A673 (cell line): Measurements from ENCODE around the gene ADARB2.

Experiments used
- EZH2 ChIP-seq: fragments of 200-600 bp; sonication (generic); IDR thresholded peaks from 2 replicates; pipeline ENCODE4 v1.6.1; 2017; ENCODE audit warnings: borderline replicate concordance, low read depth, mild to moderate bottlenecking, mixed read lengths, antibody characterized with exemption, low read length; ENCODE audit not compliant: poor library complexity, severe bottlenecking
- TF ChIP-seq, protein P1 (sequence below): fragments of 300-800, 200-600 bp; sonication (generic); conservative IDR thresholded peaks from 2 replicates; pipeline ENCODE4 v1.5.1; 2017; ENCODE audit warnings: low read depth, mild to moderate bottlenecking, antibody characterized with exemption, low read length, moderate library complexity, mixed read lengths

DNA sequence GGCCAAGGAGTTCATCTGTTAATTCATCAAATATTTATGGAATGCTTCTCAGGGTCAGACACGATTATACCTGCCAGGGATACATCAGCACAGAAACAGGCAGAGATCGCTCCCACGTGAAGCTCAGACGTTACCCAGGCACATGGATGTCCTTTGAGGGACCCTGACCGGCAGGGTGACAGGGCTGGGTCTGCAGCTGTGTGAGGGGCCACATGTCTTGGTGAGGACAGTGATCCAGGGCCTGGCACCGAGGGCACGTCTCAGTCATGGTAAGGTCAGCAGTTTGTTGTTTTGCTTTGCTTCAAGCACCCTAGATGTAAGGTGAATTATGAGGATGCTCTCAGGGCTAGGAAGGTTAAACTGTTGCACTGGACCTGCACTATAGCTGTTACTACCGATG lies 453.2 kb downstream of the ADARB2 start:
- no peak for TF ChIP-seq EZH2
- TF ChIP-seq, protein P1, sequence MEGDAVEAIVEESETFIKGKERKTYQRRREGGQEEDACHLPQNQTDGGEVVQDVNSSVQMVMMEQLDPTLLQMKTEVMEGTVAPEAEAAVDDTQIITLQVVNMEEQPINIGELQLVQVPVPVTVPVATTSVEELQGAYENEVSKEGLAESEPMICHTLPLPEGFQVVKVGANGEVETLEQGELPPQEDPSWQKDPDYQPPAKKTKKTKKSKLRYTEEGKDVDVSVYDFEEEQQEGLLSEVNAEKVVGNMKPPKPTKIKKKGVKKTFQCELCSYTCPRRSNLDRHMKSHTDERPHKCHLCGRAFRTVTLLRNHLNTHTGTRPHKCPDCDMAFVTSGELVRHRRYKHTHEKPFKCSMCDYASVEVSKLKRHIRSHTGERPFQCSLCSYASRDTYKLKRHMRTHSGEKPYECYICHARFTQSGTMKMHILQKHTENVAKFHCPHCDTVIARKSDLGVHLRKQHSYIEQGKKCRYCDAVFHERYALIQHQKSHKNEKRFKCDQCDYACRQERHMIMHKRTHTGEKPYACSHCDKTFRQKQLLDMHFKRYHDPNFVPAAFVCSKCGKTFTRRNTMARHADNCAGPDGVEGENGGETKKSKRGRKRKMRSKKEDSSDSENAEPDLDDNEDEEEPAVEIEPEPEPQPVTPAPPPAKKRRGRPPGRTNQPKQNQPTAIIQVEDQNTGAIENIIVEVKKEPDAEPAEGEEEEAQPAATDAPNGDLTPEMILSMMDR, result no peak
